H54 (cell line): ENCODE results near the gene CAP2.
"Not testable (repeated sequence)": the region's sequence is repeated elsewhere in the genome, so short reads cannot be mapped to it uniquely, and the experiment has no call there.

Experiments used
- DNase-seq: peaks from one replicate; pipeline ENCODE4 v3.0.0; 2011; ENCODE audit warnings: low spot score, mixed read lengths; ENCODE audit not compliant: insufficient read length
- FAIRE-seq: peaks from 3 replicates; lab custom pipeline; 2011; peaks lifted over from hg19 to GRCh38; lab: Jason Lieb, UNC
- POLR2A ChIP-seq: IDR thresholded peaks from 2 replicates; pipeline ENCODE4 v1.6.1; 2011; ENCODE audit warnings: low read depth, mild to moderate bottlenecking, low read length

Gene CAP2

DNA sequence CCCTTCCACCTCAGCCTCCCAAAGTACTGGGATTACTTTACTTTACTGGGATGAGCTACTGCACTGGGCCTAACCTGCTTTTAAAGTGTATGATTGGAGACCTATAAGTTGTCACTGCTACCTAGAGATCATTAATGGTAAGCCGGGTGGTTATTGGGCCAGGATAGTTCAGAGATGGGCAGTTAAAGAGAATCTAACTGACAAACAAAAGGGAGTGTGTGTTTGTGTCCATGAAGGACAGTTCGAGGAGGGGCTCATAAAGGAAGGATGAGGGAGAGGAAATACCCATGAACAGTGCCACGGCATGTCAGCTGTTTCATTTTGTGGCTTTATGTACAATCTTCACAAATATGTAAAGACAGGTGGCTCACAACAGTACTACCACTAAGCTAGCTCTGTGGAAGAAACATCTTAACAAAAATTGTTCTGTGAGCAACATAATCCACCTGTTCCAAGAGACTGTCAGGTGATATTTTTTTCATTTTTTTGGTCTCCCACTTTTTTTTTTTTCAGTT lies 137.0 kb downstream of the CAP2 start:
- TF ChIP-seq POLR2A = no peak
- no peak for FAIRE-seq
- DNase-seq = no peak

DNA sequence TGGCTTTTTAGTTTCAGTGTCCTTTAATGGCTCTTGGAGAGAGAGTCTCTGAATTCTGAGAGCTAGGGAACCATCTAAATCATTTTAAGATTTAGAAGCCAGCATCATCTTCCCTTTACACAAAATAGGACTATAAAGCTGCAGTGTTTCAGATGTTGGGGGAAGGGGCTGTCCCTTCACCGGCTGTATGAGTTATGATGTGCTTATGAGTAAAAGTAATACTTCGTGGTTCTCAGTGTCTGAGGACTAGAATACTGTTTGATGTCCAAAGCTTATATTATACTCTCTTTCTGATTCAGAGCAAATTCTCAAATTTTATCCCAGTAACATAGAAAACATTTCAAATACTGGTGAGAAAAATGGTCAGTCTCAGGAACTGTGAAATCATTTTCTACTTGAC lies 143.2 kb downstream of the CAP2 start:
- FAIRE-seq = no peak
- no peak for DNase-seq
- TF ChIP-seq POLR2A = no peak

DNA sequence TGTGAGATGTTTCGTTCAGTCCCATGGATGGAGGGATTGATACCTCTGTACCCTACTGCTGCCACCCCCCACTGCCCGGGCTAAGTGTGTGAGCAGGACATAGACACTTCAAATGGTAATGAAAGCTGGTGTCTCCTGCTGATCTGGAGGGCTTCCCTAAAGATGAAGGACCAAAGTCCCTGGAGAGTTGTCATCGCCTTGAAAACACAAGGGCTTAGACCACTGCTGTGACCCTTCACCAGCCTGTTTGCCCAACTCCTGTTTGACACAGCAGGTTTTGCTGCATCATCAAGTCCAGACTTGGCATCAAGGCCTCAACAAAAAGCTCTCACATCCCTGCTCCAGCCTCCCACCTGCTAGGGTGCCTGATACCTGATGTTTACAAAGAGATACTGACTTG lies 148.8 kb downstream of the CAP2 start:
- no peak for FAIRE-seq
- TF ChIP-seq POLR2A = no peak
- no peak for DNase-seq

DNA sequence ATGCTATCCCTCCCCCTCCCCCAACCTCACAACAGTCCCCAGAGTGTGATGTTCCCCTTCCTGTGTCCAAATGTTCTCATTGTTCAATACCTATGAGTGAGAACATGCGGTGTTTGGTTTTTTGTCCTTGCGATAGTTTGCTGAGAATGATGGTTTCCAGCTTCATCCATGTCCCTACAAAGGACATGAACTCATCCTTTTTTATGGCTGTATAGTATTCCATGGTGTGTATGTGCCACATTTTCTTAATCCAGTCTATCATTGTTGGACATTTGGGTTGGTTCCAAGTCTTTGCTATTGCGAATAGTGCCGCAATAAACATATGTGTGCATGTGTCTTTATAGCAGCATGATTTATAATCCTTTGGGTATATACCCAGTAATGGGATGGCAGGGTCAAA lies 152.3 kb downstream of the CAP2 start:
- DNase-seq, FAIRE-seq: not testable (repeated sequence)

DNA sequence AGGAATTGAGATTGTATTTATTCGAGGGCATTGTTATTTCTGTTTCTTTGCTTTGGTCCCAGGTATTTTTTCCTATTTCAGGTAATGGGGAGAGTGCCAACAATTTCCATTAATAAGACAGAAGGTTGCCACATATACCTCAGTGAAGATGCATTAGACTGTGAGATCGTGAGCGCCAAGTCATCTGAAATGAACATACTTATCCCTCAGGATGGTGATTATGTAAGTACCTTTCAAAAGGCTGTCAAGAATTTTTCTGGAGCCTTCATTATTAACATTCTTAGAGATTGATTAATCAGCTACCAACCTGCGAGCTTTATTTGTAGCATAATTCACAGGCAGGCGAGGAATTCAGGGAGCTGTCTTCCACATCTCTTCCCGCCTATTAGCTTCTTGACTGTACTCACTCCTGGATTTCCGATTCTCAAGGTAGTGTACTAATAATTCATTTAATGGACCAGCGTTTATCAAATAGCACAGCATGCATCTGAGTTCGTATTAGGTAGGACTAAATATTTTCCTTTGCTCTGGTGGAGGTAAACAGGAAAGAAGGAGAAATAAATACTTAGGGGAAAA lies 158.1 kb downstream of the CAP2 start:
- TF ChIP-seq POLR2A = no peak
- DNase-seq = no peak
- FAIRE-seq = no peak

DNA sequence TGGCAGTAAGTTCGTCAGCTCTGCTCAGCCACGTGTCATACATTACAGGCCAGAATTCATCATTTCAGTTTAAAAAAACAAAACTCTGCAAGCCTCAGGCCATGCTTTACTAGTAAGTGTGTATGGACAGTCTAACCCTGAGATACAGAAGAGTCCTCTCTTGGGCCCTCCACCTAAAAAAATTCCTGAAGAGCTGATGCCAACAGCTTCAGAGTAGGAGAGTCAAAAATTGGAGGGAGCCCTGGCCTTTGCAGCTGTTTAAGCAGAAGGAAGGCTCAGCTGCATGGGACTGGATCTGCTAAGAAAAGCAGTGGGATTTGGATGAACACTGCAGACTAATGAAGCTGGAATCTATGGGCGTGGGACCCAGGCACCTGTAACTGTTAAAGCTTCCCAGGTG lies 159.5 kb downstream of the CAP2 start:
- DNase-seq = no peak
- no peak for TF ChIP-seq POLR2A
- no peak for FAIRE-seq

DNA sequence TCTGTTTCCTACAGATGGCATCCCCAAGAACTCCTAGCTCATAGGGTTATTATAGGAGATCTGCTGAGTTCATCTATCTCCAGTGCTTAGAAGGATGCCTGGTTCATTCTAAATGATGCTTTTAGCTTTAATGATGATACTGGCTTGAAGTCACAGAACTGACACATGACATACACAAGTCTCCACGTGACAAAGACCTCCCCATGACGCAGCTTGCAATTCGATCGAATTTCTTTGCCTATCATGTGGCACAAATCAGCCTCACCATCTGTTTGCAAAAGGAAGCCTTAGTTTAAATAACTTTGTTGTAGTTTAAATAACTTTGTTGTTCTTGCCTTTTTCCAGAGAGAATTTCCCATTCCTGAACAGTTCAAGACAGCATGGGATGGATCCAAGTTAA lies 162.6 kb downstream of the CAP2 start:
- no peak for TF ChIP-seq POLR2A
- FAIRE-seq = no peak

DNA sequence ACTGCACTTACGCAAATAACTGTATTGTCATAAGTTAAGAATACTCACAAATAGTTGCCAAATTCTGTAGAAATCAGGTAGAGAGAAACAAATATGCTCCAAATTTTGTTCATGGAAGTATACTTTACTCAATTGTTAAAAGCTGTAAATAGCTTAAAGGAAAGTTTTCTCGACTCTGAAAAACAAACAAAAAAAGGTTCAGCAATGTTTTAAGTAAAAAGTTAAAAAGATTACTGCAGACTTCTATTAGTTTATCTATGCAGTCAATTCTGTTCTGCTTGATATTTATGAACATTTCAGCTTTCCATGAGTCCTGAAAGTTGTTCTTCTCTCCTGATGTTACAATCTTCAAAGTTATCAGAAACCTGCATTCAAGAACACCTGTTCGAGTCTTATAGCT lies 169.2 kb downstream of the CAP2 start:
- no peak for DNase-seq
- no peak for FAIRE-seq
- TF ChIP-seq POLR2A = no peak

More for the DNA sequence above, 162.6 kb downstream of the CAP2 start:
- DNase-seq = no peak

DNA sequence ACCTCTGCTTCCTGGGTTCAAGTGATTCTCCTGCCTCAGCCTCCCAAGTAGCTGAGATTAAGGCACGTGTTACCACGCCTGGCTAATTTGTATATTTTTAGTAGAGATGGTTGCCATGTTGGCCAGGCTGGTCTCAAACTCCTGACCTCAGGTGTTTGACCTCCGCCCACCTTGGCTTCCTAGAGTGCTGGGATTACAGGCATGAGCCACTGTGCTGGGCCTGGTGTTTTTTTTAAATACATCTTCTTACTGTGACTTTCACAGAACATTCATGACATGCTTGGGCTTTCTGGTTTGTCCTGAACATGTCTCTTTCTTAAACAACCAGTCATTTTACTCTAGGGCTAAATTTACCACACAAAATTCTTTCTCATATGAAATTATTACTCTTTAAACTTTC lies 172.0 kb downstream of the CAP2 start:
- DNase-seq = no peak
- TF ChIP-seq POLR2A = no peak
- no peak for FAIRE-seq

DNA sequence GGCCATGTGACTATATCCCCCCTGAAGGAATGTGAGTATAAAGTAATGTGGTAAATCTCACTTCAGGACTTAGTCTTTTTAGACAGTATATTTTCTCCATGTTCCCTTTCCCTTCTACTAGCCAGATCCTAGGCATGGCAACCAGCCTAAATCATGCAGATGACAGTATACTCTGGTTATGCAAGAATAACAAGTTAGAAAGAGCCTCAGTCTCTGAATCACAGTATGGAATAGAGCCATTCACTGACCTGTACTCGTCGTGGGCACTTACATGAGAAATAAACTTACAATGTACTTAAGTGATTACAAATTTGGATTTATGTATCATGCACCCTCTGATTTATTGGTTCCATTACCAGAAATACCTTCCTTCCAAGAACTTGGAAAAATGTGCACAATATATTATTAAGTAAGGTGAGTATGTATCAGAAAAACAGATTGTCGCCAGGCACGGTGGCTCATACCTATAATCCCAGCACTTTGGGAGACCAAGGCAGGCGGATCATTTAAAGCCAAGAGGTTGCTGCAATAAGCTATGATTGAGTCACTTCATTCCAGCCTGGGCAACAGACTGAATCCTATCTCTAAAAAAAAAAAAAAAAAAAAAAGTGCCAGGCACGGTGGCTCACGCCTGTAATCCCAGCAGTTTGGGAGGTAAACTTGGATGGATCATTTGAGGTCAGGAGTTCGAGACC lies 181.6 kb downstream of the CAP2 start:
- TF ChIP-seq POLR2A = no peak
- DNase-seq (no peak), FAIRE-seq (no peak)

DNA sequence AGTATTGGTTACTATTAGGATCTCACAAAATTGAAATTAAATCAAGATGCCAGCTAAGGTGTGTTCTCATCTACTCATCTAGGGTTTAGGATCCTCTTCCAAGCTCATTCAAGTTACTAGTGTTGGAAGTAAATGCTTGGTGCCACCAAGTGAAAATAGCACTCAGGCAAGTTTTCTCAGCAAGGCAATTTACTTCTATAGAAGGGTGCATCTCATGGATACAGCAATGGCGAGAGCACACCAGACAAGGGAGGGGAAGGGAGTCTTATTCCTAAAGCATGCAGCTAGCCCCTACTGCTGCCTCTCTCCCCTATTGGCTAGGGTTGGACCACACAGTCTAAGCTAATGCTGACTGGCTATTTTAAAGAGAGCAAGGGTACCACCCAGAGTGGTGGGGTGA lies 183.7 kb downstream of the CAP2 start:
- no peak for TF ChIP-seq POLR2A
- FAIRE-seq (no peak), DNase-seq (no peak)

DNA sequence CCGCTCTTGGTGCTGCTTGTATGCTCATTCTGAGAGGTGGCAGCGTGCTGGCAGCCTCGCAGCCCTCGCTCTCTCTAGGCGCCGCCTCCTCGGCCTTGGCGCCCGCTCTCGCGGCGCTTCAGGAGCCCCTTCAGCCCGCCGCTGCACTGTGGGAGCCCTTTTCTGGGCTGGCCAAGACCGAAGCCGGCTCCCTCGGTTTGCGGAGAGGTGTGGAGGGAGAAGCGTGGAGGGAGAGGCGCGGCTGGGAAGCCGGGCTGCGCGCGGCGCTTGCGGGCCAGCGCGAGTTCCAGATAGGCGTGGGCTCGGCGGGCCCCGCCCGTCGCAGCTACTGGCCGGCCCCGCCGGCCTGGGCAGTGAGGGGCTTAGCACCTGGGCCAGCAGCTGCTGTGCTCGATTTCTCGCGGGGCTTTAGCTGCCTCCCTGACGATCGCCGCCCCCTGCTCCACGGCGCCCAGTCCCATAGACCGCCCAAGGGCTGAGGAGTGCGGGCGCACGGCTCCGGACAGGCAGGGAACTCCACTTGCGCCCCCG lies 187.2 kb downstream of the CAP2 start:
- TF ChIP-seq POLR2A = no peak
- FAIRE-seq = no peak

DNA sequence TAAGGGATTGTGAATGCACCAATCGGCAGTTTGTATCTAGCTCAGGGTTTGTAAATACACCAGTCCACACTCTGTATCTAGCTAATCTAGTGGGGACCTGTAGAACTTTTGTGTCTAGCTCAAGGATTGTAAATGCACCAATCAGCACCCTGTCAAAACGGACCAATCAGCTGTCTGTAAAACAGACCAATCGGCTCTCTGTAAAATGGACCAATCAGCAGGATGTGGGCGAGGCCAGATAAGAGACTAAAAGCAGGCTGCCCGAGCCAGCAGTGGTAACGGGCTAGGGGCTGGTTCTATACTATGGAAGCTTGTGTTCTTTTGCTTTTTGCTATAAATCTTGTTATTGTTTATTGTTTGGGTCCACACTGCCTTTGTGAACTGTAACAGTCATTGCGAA lies 187.9 kb downstream of the CAP2 start:
- FAIRE-seq, DNase-seq: not testable (repeated sequence)

More for the DNA sequence above, 187.2 kb downstream of the CAP2 start:
- no peak for DNase-seq

DNA sequence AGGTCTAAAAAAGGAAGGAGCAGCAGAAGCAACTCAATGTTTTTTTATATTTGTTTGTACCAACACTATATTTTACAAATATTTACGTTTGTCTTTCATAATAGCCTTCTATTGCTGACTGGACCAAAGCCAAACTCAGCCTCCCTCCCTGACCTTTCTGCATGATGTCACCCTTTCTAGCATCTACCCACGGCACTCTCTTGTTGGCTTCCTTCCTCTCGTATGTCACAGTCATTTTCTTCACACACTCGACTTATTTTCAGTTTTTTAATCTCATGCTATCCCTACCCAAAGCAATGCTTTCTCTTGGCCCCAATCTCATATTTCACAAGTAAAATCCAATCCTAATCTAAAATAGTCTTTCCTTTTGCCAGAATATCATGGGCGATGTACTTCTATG lies 190.4 kb downstream of the CAP2 start:
- DNase-seq (no peak), FAIRE-seq (peak; percentile 62)
- TF ChIP-seq POLR2A = no peak
